ENCODE results near the gene ANKRD39.
A peak's percentile ranks its signal among the peaks of the same experiment; 100 is the strongest.

Gene ANKRD39

DNA sequence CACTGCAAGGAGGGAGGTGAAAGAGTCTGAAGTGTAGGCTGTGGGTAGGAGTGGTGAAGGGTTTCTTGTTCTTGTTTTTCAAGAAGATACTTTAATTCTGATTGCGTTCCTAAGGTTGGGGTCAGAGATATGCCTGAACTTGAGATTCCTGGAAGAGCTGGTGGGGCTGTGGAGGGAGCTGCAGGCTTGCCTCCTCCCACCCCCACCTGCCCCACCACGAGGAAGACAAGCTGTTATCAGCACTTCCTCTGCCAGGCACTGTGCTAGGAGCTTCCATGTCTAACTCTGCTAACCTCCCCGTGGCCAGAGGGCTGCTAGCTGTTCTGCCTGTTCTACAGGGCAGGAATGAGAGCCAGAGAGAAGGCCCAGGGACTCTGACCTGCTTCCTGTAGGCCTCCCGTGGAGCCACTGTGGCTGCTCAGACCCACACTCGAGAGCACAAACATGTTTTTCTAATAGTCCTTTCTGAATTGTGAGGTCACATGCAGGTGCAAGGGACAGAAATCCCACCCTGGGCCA, 27.7 kb downstream of the ANKRD39 start:
- DNase-seq (no peak), ATAC-seq (replicated peaks) (no peak)
- Mint-ChIP-seq H3K27ac (peak overlapping the region; percentile 11 to 77), H3K4me1 (ENCODE audit: low read depth in 2 of 2) (peaks cover 3 to 9% of the 10 kb centered on the region in 2 donors), H3K9me3 (no peaks in the 10 kb centered on the region), H3K27me3 (no peaks in the 10 kb centered on the region), H3K36me3 (ENCODE audit: insufficient read depth) (peaks cover 80% of the 10 kb centered on the region), H3K4me3 (no peak overlapping the region)

DNA sequence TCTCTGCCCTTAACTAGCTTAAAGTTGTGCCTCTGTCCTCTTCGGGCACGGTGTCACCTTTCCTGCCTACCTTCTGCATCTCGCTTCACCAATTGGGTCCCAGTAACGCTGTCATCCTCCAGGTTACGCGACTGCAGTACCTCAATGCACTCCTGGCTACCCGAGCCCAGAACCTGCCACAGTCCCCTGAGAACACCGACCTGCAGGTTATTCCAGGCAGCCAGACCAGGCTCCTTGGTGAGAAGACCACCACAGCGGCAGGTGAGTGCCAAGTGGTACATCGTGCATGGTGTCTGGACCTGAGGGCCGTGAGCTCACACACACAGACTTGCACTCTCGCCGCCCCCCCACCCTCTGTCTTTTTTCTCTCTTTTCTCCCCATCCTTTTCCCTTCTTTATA, 28.9 kb downstream of the ANKRD39 start:
- DNase-seq (no peak), ATAC-seq (replicated peaks) (no peak)
- Mint-ChIP-seq H3K4me1 (ENCODE audit: low read depth in 2 of 2) (peaks cover 13 to 14% of the 10 kb centered on the region in 2 donors), H3K4me3 (no peak overlapping the region), H3K36me3 (ENCODE audit: insufficient read depth) (peaks cover 79% of the 10 kb centered on the region), H3K27ac (no peak overlapping the region), H3K9me3 (no peaks in the 10 kb centered on the region), H3K27me3 (no peaks in the 10 kb centered on the region)

DNA sequence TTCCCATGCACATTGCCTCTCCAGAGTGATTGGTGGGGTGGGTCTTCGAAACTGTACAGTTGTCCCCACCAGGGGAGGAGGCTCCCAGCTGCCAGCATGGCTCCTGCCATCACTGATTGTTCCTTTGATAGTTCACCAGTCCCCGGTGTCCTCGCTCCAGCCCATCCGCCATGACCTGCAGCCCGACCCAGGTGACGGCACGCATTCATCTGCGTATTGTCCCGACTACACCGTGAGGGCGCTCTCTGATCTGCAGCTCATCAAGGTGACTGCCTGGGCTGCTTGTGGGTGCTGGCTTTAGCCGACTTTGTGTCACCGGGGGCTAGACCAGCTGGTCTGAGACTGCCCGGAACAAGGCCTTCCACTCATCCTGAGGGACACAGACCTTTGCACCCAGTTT, 29.4 kb downstream of the ANKRD39 start:
- DNase-seq = no peak
- no peaks in the 10 kb centered on the region for H3K9me3 Mint-ChIP-seq
- peaks cover 13 to 14% of the 10 kb centered on the region in 2 donors for H3K4me1 Mint-ChIP-seq (ENCODE audit: low read depth in 2 of 2)
- ATAC-seq (replicated peaks) = no peak
- H3K4me3 Mint-ChIP-seq = no peak overlapping the region
- H3K27me3 Mint-ChIP-seq = no peaks in the 10 kb centered on the region
- peak overlapping the region in 1 of 2 donors; percentile 24 for H3K27ac Mint-ChIP-seq
- peaks cover 75% of the 10 kb centered on the region for H3K36me3 Mint-ChIP-seq (ENCODE audit: insufficient read depth)

DNA sequence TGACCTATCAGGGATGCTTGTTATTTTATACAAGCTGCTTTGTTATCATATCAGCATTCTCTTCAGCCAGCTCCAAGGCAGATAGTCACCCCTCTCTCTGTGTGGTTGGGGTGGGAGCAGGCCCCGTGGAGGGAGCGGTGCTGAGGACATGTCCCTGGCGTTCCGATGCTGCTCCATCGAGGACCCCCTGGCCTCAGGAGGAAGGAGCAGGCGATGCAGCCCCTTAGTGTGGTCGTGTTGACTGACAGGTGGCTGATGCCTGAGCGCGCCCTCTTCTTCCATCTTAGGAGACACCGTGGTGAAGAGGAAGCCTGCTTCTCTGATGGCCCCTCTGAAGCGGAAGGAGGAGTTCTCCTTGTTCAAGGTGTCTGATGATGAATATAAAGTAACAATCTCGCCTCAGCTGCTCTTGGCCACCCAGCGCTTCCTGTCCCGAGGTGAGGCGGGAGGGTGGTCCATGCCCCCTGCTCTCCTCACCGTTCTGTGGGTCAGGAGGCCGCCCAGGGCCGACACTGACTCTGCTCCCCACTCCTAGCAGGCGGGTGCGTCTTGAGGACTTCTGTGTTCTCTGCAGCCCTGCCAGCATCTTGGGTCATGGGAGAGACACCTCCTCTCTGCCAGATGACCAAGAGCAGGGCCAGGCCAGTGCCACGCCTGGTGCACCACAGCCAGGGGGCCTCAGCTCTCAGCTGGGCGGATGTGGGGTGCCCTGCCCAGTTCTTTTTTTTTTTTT, 31.1 kb downstream of the ANKRD39 start:
- no peak overlapping the region for H3K4me3 Mint-ChIP-seq
- DNase-seq = no peak
- peaks cover 68% of the 10 kb centered on the region for H3K36me3 Mint-ChIP-seq (ENCODE audit: insufficient read depth)
- no peaks in the 10 kb centered on the region for H3K9me3 Mint-ChIP-seq
- ATAC-seq (replicated peaks) = no peak
- no peaks in the 10 kb centered on the region for H3K27me3 Mint-ChIP-seq
- H3K4me1 Mint-ChIP-seq (ENCODE audit: low read depth in 2 of 2) = peaks cover 14 to 17% of the 10 kb centered on the region in 2 donors
- no peak overlapping the region for H3K27ac Mint-ChIP-seq

DNA sequence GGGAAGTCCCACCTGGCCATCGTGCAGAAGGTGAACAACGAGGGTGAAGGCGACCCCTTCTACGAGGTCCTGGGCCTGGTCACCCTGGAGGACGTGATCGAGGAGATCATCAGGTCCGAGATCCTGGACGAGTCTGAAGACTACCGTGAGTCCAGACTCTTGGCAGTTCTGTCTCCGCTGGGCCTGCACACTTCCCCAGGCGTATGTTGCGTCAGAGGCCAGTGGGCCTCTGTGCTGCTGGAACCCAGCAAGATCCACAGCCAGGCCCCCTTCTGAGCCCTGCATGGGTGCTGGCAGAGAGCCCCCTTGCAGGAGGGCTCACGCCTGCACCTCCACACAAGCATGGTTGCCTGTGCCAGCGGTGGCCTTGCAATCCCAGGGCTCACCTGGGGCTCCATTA, 32.8 kb downstream of the ANKRD39 start:
- H3K9me3 Mint-ChIP-seq = no peaks in the 10 kb centered on the region
- no peak for DNase-seq
- ATAC-seq (replicated peaks) = no peak
- H3K27me3 Mint-ChIP-seq = no peaks in the 10 kb centered on the region
- peaks cover 26 to 31% of the 10 kb centered on the region in 2 donors for H3K4me1 Mint-ChIP-seq (ENCODE audit: low read depth in 2 of 2)
- no peak overlapping the region for H3K4me3 Mint-ChIP-seq
- H3K36me3 Mint-ChIP-seq (ENCODE audit: insufficient read depth) = peaks cover 55% of the 10 kb centered on the region
- H3K27ac Mint-ChIP-seq = peak overlapping the region in 1 of 2 donors; percentile 26

DNA sequence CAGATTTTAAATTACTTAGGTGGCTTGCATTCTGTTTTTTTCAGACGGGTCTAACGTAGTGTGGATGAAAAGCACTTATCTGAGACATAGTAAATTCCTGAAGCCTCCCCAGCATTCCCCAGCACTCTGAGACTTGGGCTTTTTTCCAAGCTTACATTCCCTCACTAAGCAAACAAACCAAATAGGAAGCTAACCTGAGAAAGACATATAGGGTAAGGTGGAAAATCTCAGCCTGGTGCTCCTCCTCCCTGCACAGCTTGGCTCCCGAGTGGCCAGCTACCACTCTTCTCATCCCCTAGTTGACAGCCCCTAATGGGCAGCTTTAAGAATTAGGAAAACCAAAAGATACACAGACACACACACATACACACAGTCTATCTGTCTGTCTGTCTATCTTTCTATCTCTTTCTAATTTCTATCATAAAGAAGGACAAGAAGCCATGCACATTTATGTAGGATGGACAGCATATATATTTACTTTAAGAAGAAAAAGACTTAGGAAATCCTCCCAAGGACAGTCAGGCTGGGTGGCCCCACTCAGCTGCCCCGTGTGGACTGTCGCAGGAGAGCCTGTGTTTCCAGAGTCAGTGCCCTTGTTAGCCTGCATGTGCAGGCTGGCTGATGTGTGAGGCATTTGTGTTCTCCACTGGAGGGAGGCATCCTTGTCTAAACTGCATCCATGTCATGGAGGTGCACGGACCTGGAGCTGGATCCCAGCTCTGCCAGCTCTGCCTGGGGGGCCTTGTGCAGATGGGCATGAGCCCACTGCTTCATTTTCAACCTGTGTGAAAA, 33.5 kb downstream of the ANKRD39 start:
- Mint-ChIP-seq H3K4me3 (no peak overlapping the region), H3K27ac (peak overlapping the region in 1 of 2 donors; percentile 26), H3K36me3 (ENCODE audit: insufficient read depth) (peaks cover 47% of the 10 kb centered on the region), H3K9me3 (no peaks in the 10 kb centered on the region), H3K4me1 (ENCODE audit: low read depth in 2 of 2) (peaks cover 28 to 39% of the 10 kb centered on the region in 2 donors), H3K27me3 (no peaks in the 10 kb centered on the region)
- ATAC-seq (replicated peaks) (no peak), DNase-seq (no peak)

DNA sequence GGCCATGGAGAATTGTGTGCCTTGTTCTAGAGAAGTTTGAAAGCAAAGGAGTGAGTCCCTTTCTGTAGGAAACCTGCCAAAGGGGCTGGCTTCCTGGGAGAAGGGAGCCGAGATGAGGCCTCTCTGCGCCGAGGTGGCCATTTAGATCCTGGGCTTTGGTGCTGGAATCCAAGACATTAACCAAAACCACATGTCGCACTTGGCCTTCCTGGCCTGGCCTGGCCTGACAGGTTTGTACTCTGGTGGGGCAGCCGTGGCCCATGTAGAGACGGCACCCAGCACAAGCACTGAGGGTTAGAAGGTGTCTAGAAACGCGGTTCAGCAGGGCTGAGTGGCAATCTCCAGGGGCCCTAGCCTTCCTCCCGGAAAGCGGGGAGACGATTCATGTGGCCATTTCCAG, 34.6 kb downstream of the ANKRD39 start:
- DNase-seq = no peak
- ATAC-seq (replicated peaks) = no peak
- Mint-ChIP-seq H3K27me3 (no peaks in the 10 kb centered on the region), H3K4me1 (ENCODE audit: low read depth in 2 of 2) (peaks cover 39 to 46% of the 10 kb centered on the region in 2 donors), H3K9me3 (no peaks in the 10 kb centered on the region), H3K27ac (no peak overlapping the region), H3K36me3 (ENCODE audit: insufficient read depth) (peaks cover 37% of the 10 kb centered on the region), H3K4me3 (no peak overlapping the region)

DNA sequence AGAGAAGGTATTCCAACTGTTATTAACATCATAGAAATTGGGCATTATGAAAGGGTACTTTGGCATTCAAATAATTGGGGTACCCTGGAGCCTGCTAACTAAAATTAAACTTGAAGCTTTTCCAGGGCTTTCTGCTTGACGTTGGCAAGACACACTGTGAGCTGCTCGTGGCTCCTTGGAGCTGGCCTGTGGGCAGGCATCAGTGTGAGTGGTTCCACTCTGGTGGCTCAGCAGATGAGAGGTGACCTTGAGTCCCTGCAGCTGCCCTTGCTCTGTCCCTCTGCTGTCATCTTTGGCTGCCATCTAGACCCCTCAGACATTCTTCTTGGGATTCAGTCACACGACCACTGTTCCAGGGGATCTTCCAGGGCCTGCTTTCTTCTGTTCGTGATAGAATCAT, 35.0 kb downstream of the ANKRD39 start:
- ATAC-seq (replicated peaks) (no peak), DNase-seq (no peak)
- Mint-ChIP-seq H3K9me3 (no peaks in the 10 kb centered on the region), H3K4me3 (no peak overlapping the region), H3K36me3 (ENCODE audit: insufficient read depth) (peaks cover 34% of the 10 kb centered on the region), H3K4me1 (ENCODE audit: low read depth in 2 of 2) (peaks cover 43 to 49% of the 10 kb centered on the region in 2 donors), H3K27me3 (no peaks in the 10 kb centered on the region), H3K27ac (peak overlapping the region in 1 of 2 donors; percentile 62)

DNA sequence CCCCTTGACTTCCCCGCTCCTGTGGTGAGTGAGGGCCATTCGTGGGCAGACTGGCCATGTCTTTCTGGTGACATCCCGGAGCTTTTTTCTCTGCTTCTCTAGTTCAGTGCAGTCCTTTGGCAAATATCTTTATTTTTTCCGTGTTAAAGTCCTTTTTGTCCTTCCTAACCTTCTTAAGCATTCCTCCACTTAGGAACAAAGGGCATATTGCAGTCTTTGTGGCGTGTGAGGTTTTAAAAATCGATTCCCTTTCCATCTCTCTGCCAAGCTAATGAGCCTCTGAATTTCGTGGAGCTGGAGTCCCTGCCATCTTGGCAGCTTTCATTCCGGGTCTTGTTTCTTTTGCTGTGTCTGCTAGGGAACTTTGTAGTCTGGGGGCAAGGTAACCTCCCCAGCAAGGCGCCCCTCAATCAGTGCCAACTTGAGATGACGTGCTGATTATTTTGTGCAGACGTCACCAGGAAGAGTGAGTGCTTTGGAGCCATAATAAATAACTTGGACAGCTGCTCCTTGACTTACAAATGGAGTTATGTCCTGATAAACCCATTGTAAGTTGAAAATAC, 36.6 kb downstream of the ANKRD39 start:
- DNase-seq (no peak), ATAC-seq (replicated peaks) (no peak)
- peaks cover 49 to 55% of the 10 kb centered on the region in 2 donors for H3K4me1 Mint-ChIP-seq (ENCODE audit: low read depth in 2 of 2)
- peak overlapping the region; percentile 43 to 86 for H3K4me3 Mint-ChIP-seq
- H3K9me3 Mint-ChIP-seq = no peaks in the 10 kb centered on the region
- H3K36me3 Mint-ChIP-seq (ENCODE audit: insufficient read depth) = peaks cover 31% of the 10 kb centered on the region
- H3K27ac Mint-ChIP-seq = peak overlapping the region; percentile 13 to 67
- no peaks in the 10 kb centered on the region for H3K27me3 Mint-ChIP-seq

DNA sequence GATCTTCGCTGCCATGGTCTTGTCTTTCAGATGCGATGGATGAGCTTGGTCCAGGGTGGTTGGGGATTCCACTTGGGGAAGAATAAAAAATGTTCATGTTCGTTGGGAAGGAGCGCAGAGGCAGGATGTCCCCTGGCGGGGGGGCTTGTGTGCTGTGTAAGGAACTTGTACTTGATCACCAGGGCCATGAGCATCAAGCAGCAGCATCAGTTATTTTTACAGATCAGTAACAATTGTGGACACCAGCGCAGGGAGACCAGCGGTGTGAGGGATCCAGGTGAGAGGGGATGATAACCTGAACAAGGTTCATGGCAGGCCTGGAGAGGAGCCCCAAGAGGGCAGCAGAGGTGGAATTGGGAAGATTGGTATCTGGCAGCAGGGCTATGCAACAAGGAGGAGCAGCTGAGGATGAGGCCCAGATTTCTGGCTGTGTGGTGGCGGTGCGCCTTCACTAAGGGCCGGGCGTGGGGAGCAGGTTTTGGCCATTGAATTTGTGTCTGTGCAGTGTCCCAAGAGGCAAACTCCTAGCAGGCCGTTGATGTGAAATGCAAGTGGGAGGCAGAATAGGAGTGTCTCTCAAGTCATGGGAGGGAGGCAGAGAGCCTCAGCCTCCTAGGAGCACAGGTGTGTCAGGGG, 37.8 kb downstream of the ANKRD39 start:
- ATAC-seq (replicated peaks) (no peak), DNase-seq (no peak)
- Mint-ChIP-seq H3K4me1 (ENCODE audit: low read depth in 2 of 2) (peaks cover 55 to 60% of the 10 kb centered on the region in 2 donors), H3K27me3 (no peaks in the 10 kb centered on the region), H3K36me3 (ENCODE audit: insufficient read depth) (peaks cover 33% of the 10 kb centered on the region), H3K4me3 (peak overlapping the region; percentile 82 to 86), H3K27ac (peak overlapping the region; percentile 44 to 67), H3K9me3 (no peaks in the 10 kb centered on the region)

DNA sequence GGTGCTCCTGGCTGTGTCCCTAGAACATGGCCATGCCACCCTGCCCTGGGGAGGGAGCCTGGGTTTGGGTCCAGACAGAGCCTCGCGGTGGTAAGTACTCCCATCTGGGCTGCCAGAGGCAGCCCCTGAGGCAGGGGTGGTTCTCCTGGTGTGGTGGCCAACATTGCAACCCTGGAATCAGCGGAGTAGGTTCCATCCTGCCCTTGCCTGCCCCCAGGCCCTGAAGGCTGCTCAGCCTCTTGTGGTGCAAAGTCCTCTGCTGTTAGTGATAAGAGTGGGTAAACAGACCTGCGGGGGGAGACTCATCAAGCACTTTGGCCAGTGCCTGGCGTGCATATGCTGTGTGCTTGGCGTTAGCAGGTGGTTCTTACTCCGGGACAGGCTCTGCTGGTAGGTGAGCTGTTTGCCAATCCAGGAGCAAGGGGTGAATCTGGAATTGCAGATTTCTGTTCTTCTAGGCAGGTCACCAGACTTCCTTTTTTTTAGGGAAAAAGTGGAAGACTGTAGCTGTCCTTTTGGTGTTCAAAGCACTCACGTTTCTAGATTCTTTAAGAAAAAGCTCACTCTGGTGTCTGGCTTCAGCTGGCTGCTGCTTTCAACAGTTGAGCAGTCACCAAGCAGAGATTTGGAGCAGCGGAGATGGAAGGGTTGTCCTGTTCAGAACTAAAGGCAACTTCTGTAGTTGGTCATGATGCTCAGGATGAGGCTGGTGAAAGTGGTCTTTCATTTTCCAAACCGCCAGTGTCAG, 38.5 kb downstream of the ANKRD39 start:
- Mint-ChIP-seq H3K4me3 (peak overlapping the region; percentile 82 to 86), H3K27ac (peak overlapping the region; percentile 44 to 67), H3K27me3 (no peaks in the 10 kb centered on the region), H3K9me3 (no peaks in the 10 kb centered on the region), H3K4me1 (ENCODE audit: low read depth in 2 of 2) (peaks cover 54 to 57% of the 10 kb centered on the region in 2 donors), H3K36me3 (ENCODE audit: insufficient read depth) (peaks cover 29% of the 10 kb centered on the region)
- ATAC-seq (replicated peaks) (no peak), DNase-seq (no peak)

DNA sequence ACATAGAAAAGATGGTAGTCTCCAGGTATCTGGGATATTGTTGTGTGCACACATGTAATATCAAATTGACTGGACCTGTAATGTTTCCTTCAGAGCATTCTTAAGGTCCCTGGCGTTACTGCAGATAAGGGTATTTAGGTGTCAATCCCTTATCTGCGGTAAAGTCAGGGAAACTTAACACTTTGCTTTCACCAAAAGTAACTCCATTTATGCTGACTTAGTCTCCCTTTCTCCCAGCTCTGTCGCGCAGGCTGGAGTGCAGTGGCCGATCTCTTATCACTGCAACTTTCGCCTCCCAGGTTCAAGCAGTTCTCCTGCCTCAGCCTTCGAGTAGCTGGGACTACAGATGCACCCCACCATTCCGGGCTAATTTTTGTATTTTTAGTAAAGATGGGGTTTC, 39.9 kb downstream of the ANKRD39 start:
- peak overlapping the region; percentile 53 to 78 for H3K27ac Mint-ChIP-seq
- DNase-seq (no peak), ATAC-seq (replicated peaks) (no peak)
- peak overlapping the region; percentile 82 to 86 for H3K4me3 Mint-ChIP-seq
- H3K9me3 Mint-ChIP-seq = no peaks in the 10 kb centered on the region
- no peaks in the 10 kb centered on the region for H3K27me3 Mint-ChIP-seq
- H3K4me1 Mint-ChIP-seq (ENCODE audit: low read depth in 2 of 2) = peaks cover 54% of the 10 kb centered on the region in 2 donors
- H3K36me3 Mint-ChIP-seq (ENCODE audit: insufficient read depth) = peaks cover 27% of the 10 kb centered on the region
